Peyer's patch (tissue), 4 donors: Measurements from ENCODE around the gene LIMS1.

Experiments used
- CTCF ChIP-seq, 6 experiments: fragments of 450-650 bp in 4 of 6; fragments of 200-600 bp in 2 of 6; sonication (generic) in 1 of 6; IDR thresholded peaks; one replicate each; pipeline ENCODE4 v1.5.1; 2017 to 2019; ENCODE audit warnings: antibody characterized with exemption in 6 of 6, mild to moderate bottlenecking in 3 of 6, moderate library complexity in 1 of 6
- POLR2A ChIP-seq, 2 donors: fragments of 450-650 bp; IDR thresholded peaks; one replicate each; pipeline ENCODE4 v1.5.1; 2017; ENCODE audit warnings: antibody characterized with exemption in 2 of 2, mild to moderate bottlenecking in 2 of 2, moderate library complexity in 2 of 2

GRCh38 chr2:108554528-108554927 is 20.3 kb downstream of the LIMS1 start:
- TF ChIP-seq POLR2A (IDR thresholded peaks at IDR 0.05) (no peak), CTCF (IDR thresholded peaks at IDR 0.05) (no peak)
